HG03439 (cell line): Measurements from ENCODE around the gene ARMH3.
A peak's percentile ranks its signal among the peaks of the same experiment; 100 is the strongest.

Experiments used
- ATAC-seq: cut with Tn5 transposase; IDR thresholded peaks from one replicate; pipeline ENCODE4 v1.9.1; 2021; ENCODE audit warnings: mild to moderate bottlenecking, moderate library complexity; ENCODE audit not compliant: unreplicated experiment

The ARMH3 gene

DNA sequence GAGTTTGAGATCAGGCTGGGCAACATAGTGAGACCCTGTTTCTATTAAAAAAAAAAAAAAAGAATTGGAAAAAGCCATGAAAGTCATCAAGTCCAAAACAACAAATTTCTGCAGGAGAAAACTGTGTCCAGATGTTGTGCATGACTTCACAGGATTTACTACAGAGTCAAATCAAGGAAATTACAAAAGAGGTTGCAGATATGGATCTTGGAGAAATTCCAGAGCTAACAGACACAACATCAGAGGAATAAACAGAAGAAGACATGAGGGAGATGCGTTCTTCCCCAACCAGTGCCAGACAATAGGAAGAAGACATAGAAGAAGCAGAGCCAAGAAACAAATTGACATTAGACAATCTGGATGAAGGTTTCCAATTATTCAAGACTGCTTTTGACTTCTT is 188.0 kb downstream of the ARMH3 start:
- no peak for ATAC-seq

DNA sequence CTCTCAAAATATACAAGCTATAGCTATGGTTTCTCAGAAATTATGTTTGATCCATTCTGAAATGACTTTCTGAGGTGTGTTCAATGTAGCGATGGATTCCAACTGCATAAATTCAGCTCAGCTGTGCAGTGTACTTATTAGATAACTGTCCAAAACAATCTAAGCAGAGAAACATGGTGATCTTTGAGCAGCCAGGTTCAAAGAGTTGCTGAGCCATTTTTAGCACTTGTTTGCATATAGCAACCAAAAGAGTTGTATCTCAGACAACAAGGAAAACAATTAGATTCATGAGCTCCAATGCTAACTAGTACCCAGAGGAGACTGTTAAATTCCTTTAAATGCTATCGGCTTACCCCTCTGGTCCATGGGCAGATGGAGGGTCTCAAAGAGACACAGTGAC is 196.4 kb downstream of the ARMH3 start:
- ATAC-seq = no peak

DNA sequence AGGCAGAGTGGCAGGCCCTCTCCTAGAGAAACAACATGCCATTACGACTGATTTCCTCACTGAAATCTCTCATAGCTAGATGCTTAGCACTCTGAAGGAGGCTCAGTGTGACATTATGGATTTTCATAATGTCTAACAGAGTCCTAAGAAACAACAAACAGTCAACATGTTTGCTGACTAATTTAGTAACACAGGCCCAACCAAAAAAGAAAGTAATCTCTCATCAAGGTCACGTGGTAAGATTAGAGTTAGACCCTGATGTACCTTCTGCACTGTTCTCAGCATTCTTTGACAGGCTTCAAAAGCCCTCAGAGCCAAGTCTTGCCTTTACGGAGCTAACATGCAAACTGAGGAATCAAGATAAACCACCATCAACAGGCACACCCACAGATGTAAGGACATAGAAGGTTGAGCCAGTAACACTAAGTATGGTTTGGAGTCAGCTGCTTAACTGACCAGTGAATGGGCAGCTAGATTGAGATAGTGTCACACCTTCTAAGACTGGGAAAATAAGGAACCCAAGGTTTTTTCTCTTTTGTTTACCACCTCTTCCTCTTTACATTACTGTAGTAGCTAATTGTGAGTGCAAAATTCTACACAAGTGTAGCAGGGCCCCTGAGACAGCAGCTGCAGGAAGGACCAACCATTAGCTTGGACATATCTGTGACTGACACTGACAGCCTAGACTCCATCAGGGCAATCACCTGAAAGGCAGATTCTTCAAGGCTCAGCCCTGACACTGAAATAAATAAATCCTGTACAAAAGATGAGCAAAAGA is 197.1 kb downstream of the ARMH3 start:
- peak; percentile 71 for ATAC-seq

DNA sequence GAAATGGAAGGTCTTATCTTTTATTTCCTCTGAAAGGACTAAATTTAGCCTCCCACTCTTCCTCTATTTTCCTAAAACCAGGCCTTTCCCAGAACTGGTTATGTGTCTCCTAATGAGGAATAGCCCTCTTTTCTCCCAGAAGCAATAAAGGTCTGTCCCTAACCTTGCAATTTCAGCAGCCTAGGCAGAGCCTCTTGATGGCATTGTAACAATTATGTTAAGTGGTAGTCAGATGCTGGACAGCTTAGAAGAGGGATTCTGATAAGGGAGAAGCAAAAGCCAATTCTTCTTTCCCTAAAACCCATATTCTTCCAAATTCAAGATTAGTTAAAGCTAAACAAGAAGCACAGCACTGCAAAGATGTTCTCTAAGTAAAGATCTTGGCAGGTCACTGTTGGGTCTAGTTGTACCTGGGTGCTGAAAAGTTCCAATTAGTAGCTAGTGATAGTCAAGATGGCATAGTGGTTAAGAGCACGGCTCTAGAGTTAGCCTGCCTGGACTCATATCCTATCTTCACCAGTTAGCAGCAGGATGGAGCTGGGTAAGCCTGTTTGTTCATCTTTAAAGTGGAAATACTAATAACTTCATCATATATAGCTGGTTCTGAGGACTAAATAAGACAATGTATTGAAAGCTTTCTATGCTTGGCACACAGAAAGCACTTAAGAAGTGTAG is 198.0 kb downstream of the ARMH3 start:
- no peak for ATAC-seq

DNA sequence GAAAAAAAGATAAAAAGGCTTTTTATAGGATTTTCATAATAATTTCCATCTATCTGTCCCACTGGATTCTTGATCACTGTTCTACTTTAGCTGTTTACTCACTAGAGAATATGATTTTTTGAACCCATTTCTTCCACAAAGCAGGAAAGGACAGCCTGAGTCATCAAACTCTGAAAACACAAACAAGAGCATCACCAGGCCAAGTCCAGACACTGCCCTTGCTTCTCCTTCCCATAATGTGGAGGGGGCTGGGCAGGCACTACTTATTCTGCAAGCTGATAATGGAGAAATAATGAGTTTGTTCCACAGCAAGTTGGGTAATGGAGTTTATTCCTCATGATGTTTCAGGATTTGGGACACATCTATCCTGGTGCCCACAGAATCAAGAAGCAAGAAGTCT is 199.3 kb downstream of the ARMH3 start:
- ATAC-seq = no peak

DNA sequence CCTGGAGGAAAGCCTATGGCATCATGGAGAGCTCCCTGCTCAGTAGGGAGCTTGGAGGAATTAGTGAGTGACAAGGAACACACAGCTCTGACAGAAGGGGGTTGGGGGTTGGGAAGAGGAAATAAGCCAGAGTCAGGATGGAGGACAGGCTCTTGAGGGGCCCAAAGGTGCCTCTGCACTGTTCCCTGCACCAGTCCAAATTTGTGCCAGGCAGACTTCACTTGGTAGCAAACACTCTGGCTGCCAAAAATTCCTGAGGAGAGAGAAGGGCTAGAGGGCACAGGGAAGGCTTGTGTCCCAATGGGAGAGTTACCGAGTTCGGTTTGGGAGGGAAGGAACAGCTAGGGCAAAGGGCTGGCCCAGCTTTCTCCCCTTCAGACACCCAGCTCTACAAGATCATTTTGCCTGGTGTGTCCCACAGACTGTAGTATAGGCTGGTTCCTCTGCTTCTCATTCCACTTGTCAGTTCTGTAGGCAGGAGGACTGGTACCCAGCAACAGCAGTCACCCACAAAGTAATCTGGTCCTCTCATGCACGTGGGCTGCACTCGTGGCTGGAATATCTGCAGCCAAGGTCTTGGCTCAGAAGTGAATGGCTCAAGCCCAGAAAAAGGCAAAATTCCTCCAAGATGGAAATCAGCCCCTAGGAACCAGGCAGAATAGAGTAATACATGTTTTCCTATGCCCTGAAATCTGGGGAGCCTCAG is 204.4 kb downstream of the ARMH3 start:
- no peak for ATAC-seq

DNA sequence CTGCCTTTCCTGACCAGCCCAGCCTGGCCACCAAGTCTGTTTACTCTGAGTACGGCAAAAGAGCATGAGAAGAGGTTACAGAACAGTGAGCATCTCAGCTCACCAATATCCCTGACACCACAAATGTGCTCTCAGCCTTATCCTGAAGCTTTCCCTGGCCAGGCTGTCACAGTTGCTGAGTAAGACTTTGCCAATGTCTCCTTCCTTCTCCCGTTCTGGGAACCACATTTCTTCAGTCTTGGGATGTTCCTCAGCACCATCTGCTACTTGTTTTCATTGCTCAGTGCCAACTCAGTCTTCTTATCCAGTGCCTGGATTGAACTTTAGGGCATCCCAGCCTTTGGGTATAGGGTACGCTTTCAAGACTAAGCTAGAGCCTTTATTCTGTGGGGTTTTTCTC is 205.2 kb downstream of the ARMH3 start:
- no peak for ATAC-seq

DNA sequence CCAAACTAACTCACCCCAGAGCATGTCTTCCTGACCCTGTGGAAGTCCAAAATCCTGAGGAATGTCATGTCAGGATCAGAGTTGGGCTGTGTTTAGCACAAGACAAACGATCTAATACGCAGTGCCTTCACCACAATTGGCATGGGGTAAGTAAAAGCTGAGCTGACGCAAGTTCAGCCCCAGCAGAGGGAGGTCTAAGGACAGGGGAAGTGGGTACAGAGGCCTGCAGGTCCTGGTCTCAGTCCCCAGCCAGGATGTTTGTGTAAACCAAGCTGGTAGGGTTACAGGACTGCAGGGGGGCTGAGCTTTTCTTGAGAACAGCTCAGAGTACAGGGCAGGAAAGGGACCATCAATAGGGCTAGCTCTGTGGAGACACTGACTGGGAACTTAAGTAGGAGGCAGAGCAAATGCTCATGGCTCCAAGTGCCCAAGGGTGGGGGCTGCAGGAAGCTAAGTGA is 207.1 kb downstream of the ARMH3 start:
- ATAC-seq = no peak

DNA sequence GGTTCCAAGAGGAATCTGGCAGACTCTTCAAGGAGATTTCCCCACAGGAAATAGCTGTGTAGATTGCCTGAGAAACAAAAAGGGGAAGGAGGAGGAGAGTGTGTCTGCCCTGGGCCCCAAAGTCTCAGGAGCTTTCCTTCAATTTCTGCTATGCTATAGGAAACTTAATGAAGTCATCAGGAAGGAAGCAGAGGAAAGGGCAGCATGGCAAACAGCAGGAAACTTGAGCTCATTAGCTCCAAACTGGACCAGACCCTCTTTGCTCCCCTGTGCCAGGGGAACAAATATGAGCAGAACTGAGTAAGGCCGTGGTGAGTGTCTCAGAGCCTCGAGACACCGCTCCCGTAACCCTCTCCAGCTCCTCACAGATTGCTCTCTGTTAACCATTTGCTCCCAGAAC is 207.6 kb downstream of the ARMH3 start:
- no peak for ATAC-seq

DNA sequence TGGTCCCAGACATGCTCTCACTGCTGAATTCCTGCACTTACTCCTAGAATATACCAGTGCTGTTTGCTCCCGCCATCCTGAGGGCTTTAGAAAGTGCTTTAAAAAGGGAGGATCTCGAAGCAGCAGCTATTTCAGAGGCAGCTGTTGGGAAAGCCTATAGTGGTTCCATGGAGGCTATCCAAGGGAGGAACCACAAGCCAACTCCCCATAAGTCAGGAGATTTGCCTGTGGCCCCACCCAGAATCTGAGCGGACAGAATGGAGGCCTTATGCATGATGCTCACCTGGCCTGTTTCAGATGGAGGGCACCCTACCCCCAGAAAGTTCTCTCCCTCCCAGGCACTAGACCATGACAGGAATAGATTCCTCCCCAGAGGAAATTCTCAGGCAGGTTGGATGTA is 210.1 kb downstream of the ARMH3 start:
- no peak for ATAC-seq

DNA sequence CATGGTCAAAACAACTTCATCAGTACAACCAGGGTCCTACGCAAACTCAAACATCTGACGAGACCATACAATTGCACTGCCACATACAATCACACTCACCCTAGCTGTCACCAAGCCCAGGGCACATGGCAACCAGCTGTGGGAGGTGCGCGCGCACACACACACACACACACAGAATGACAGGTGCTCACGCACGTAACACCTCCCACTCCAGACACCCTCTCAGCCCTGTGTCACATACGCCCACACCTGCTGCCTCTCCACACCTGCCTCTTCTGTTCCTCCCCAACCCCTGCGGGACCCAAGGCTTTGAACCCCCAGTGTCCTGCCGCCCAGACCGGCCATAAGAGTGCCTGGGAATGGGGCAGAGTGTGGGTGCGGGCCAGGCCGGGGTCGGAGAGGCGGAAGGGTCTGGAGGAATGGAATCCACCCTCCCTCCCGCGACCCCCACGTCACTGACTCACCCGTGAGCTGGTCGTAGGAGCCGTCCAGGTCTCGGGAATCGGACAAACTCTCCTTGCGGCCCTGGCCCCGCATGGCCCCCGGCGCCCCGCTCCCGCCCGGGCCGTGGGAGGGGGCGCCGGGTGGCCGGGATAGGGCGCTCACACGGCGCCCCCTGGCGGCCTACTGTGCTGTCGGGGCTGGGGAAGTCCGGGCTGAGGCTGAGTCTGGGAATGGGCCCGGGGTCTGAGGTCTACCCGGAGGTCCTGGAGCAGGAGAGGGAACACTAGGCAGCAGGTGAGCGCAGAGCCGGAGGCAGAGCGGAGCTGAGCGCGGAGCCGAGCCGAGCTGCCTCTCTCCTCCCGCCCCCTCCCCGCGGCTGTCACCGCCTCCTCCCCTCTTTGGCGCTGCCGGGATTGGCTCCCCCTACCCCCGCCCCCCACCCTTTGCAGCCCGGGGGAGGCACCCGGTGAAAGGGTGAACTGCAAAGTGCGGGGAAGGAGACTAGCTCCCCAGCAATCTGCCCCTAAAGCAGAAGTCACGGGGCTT is 212.6 kb downstream of the ARMH3 start, which contains the start of gene KCNIP2:
Gene KCNIP2 (minus strand): TSS at position 769 of the 990 bp plus-strand sequence. CDS start 232 bp downstream, at position 537.
- ATAC-seq = peak; percentile 39

DNA sequence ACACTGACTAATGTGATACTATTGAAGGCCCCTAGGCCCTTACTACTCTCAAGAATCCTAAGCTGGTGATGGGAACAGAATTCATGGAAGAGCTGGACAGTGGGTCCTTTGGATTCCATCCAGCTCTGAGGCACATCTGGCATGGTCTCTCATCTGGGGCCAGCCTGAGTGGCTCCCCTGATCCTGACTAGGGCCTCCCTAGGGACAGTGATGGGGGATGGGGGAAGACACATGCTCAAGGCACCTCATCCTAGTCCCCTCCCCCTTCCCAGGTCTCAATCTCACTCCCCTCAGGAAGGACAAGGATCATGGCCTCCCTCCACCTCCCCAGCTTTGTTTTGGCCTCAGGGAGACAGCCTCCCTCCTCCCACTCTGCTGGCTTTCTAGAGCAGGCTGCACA is 214.1 kb downstream of the ARMH3 start:
- ATAC-seq = no peak

DNA sequence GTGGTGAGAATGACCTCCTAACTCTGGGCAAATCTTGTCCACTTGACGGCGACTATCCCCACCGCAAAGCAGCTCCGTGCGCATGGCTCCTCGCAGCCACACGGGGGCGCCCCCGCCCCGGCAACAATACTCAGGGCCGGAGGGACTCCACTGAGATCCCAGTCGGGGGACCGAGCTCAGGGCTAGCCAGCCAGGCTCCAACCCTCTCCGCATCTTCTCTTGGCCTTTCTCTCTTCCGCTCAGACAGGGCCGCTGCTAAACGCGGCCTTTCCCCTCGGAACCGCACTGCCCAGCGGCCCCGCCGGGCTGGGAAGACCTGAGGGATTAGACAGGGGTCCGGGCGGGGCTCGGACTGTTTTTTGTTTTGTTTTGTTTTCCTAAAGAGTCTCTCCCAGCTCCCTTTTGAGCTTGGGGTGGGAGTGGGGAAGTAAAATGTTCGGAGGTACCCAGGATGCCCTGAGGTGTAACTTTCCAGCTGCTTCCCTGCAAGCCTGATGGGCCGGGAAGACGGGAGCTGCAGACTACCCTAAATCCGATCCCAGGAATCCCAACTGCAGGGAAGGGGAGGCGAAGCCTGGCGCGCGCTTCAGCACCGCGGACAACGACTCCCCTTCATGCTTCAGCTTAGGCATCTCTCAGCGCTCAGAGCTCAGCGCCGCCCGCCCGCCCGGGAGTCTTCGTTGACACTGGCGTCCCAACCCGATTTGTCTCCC is 215.1 kb downstream of the ARMH3 start:
- peak; percentile 37 for ATAC-seq

DNA sequence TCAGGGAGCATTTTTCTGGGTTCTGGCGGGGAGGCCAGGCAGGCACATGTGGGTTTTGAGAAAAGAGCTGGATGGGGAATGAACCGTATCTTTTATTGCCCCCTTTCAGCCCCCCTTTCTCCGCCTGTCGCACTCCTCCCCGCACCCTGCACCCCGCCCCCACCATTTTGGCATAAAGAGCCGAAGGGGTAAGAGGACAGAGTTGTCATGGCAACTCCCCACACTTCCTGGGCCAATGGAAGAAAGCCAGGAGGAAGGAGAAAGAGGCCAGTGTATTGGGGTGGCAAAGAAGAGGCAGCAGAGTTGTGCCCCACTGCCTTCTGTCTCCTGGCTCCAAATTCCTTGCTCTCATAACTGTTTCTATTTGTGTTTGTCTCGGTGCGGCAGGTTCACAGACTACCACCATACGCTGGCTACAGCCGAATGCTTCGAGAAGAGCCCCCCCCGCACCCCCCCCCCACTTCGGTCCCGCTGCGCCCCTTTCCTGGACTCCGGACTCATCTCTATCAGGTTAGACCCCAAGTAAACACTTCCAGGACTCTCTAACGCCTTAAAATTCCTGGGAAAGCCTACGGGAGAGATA is 215.8 kb downstream of the ARMH3 start:
- no peak for ATAC-seq

DNA sequence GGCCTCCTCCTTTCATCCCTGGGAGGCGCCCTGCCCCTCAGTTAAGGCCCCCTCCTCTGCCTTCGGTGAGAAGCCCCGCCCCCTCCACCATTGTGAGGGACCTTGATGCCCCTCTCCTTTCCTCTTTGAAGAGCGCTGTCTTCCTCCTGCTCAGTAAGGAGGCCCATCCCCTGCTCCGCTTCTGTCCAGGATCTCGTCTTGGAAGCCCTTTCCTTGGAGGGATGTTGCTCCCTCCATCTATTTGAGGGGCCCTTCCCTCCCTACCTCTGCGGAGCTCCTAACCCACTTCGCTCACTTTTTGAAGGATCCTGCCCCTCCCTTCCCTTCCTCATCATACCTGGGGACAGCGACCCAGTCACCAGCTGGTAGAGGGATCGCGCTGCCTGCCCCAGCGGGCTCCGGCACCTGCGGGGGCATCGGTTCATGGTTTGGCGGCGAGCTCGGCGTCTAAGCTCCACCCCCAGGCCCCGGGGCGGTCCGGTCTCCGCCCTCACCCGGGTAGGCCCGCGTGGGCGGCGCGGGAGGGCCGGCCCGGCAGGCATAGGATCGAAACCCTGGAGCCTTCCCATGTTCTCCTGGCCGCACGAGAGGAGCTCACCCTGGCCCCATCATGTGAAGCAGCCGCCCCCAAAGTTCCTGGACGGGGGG is 216.4 kb downstream of the ARMH3 start:
- ATAC-seq = no peak

DNA sequence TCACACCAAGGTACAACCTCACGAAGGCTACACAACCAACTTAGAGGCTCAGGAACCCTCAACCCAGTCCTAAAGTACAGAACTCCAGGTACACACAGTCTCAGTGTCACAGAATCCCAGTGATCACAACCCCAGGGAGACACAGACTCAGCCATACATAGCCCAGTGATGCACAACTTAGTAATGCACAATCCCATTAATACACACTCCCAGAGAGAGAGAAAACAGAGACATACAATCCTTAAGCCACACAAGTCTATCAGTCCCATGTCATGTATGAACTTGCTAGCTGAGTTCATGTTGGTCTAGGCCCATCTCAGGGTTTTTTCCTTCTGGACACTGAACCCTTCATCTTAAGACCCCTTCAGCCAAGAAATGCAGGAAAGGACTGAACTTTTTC is 217.0 kb downstream of the ARMH3 start:
- no peak for ATAC-seq

DNA sequence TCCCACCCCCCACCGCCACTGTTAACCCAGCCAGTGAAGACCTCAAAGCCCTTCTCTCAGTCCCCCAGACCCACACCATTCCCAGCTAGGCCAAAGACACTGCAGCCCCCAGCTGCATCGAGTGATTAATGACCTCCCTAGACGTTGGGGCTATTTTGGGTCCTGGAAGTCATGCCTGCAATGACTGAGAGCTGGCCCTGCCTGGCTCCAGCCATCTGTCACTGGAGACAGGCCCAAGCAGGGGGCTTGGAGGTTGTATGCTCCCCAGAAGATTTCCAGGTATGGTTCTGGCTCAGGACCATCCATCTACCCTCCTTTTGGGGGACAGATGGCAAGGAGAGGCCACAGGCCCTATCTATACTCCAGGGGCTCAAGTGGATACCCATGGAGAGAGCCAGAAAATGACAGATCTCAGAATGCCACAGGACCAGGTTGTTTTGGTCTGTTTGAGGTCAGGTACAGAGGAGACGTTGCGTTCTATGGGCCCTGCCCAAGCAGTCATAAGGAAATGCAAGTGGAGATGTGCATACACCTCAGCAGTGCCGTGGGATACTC is 217.5 kb downstream of the ARMH3 start:
- ATAC-seq = no peak

DNA sequence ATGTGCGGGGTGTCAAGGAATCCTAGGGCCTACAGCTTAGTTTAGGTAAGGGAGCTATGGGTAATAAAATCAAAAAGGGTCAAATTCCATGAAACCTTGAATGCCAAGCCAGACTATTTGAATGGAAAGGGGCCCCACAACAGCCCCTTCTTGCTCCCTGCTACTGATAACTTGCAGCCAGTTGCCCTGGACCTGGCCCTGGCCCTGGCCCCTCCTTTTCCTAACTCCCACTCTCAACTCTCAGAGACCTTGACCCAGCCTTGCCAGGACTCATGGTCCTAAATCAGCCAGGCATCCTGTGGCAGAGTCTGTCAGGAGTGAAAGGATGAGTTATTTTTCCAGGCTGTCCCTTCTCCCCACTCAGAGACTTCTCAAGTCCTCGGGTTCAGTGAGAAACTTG is 218.2 kb downstream of the ARMH3 start:
- no peak for ATAC-seq

DNA sequence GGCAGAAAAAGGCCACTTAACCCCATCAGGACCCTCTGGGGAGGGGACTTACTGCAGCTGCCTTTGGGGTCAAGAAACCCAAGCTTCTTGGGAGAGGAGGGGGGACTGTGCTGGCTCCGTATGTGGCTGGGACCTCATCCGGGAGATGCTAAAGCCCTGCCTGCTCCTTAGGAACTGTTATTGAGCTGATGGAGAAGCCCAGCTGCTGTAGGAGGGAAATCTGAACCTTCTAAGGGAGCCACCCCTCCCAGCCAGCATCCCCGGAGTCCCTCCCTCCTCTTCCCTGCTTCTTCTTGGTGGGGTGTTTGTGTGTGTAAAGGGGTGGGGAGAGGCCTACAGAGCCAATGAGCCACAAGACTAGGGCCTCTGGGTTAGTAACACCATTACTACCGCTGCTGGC is 220.6 kb downstream of the ARMH3 start:
- ATAC-seq = no peak
